GM12878 (cell line): ENCODE data around the gene C5. TPM values are rescaled to one million over a fixed set of nuclear protein-coding genes. Genes with fewer than 3 reads are reported as not detected.

Experiments used
- BCLAF1 ChIP-seq: fragments of 450-650 bp; IDR thresholded peaks from 2 replicates; pipeline ENCODE4 v1.6.1; 2017; ENCODE audit warnings: antibody characterized with exemption, mild to moderate bottlenecking, moderate library complexity
- CBX5 ChIP-seq: sonication (generic); IDR thresholded peaks from 2 replicates; pipeline ENCODE4 v1.6.1; 2016; ENCODE audit warnings: low read depth, moderate library complexity, mild to moderate bottlenecking, inconsistent platforms
- ESRRA ChIP-seq: IDR thresholded peaks from 2 replicates; pipeline ENCODE4 v1.6.1; 2012; ENCODE audit warnings: mild to moderate bottlenecking, low read length, improper control_type of control experiment
- MAX ChIP-seq: IDR thresholded peaks from 2 replicates; pipeline ENCODE4 v1.6.1; 2012; ENCODE audit warnings: low read depth, low read length, improper control_type of control experiment
- PBX3 ChIP-seq: IDR thresholded peaks from 2 replicates; pipeline ENCODE4 v1.6.1; 2011; ENCODE audit warnings: mild to moderate bottlenecking, low read depth, low read length, moderate library complexity; ENCODE audit not compliant: insufficient replicate concordance
- POLR2AphosphoS5 ChIP-seq: IDR thresholded peaks from 2 replicates; pipeline ENCODE4 v1.6.1; 2011; ENCODE audit warnings: mild to moderate bottlenecking, low read length, inconsistent platforms
- RAD51 ChIP-seq: fragments of 450-650 bp; IDR thresholded peaks from 2 replicates; pipeline ENCODE4 v1.6.1; 2016; ENCODE audit warnings: moderate library complexity, mild to moderate bottlenecking, inconsistent platforms
- SRF ChIP-seq, 2 experiments: IDR thresholded peaks; 2 replicates each; pipeline ENCODE4 v1.6.1; 2011; ENCODE audit warnings: low read depth in 2 of 2, low read length in 2 of 2, mild to moderate bottlenecking in 1 of 2, moderate library complexity in 1 of 2
- TAF1 ChIP-seq: IDR thresholded peaks from 2 replicates; pipeline ENCODE4 v1.6.1; 2011; ENCODE audit warnings: mild to moderate bottlenecking, low read depth, low read length, borderline replicate concordance
- polyA plus RNA-seq, 11 experiments: library from polyadenylated mRNA; depleted of rRNA in 4 of 11; unstranded in 6 of 11; stranded (reverse) in 5 of 11; fragments of >200 nt; fragmentation: Nextera tagmentation in 4 of 11; fragmentation: Illumina TruSeq in 1 of 11; extraction: Ambion mirVana in 4 of 11; extraction: Trizol in 1 of 11; gene quantifications; 1 replicate in 1 of 11; 2 replicates in 10 of 11; pipeline versions ENCODE4 v1.2.1 to v1.2.3, GENCODE V29; 2011 to 2016; ENCODE audit warnings: inconsistent platforms in 2 of 11, missing spikeins in 2 of 11, low read depth in 1 of 11
- total RNA-seq, 4 experiments: library from RNA; depleted of rRNA in 3 of 4; stranded (reverse); fragments of >200 nt in 3 of 4; fragmentation: Illumina TruSeq in 1 of 4; extraction: Trizol in 1 of 4; gene quantifications; 2 replicates each; pipeline versions ENCODE4 v1.2.1 to v1.2.3, GENCODE V29; 2013 to 2021

Gene C5
- total and polyA plus RNA-seq, 10 of the 15 experiments (the other 5 are each of a cell fraction or from before 2014, with no cell fraction given), result 0.39 to 2.2 (median 1.2) TPM

GRCh38 chr9:120934281-120934680 is 115.8 kb downstream of the C5 start (continued):
- no peak for TF ChIP-seq BCLAF1
- TF ChIP-seq SRF (IDR thresholded peaks at IDR 0.05; ENCODE audit: low read depth in 2 of 2, low read length in 2 of 2), result no peak
- TF ChIP-seq TAF1, result peak; percentile 36; the same call in 1 of the 2 replicates
- no peak for TF ChIP-seq CBX5
- TF ChIP-seq RAD51, result no peak
- TF ChIP-seq ESRRA, result no peak
- TF ChIP-seq POLR2AphosphoS5, result peak; percentile 48; the same call in 1 of the 2 replicates
- no peak for TF ChIP-seq MAX
- TF ChIP-seq PBX3, result no peak
